Measurements from ENCODE around the gene ZNF626.
"Not testable (repeated sequence)": the region's sequence is repeated elsewhere in the genome, so short reads cannot be mapped to it uniquely, and the experiment has no call there.

Gene ZNF626

DNA sequence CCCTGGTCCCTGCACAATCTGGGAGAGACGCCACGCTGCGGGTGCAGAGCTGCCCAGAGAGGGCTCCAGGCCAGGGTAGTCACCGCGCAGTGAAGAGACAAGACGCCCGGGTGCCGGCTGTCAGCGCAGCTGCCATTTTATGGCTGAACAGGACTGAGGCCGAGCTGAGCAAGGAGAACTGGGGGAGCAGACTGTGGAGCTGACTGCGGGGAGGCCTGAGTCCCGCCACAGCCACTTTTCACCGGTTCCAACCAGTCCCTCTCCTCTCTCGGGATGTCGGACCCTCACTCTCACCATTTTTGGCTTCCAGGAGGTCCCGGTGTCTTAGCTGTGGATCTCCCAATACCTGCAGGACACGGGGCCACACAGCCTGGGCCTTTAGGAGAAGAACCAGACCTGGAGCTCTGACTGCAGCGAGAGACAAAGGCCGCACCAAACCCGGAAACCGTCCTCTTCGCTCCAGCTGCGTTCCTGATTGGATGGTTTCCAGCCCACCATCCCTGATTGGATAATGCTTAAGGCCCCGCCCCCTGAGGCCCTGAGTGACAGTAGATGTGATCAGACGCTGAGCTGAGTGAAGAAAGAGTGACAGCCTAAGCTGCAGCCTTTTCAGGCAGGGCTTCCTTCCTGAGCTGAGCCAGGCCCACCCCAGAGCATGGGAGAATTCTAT lies at the start of gene ZNF626:
Gene ZNF626, minus strand, starts transcription at position 422 of the 670 bp plus-strand sequence. Its CDS starts 125 bp downstream, at position 297.
- peak; percentile 87 to 88 for DNase-seq

DNA sequence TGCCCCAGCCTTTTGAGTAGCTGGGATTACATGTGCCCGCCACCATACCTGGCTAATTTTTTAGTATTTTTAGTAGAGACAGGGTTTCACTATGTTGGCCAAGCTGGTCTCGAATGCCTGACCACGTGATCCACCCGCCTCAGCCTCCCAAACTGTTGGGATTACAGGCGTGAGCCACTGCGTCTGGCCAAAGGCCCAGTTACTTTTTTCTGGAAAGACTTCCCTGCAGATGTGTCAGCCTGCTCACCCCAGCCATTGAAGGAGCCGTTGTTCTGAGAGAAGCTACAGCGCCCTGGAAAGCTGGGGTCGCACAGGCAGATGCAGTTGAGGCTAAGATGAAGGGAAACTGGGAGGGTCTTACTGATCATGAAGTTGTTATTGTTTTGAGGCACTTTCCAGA lies 7.9 kb upstream of the ZNF626 start:
- DNase-seq: no peak

DNA sequence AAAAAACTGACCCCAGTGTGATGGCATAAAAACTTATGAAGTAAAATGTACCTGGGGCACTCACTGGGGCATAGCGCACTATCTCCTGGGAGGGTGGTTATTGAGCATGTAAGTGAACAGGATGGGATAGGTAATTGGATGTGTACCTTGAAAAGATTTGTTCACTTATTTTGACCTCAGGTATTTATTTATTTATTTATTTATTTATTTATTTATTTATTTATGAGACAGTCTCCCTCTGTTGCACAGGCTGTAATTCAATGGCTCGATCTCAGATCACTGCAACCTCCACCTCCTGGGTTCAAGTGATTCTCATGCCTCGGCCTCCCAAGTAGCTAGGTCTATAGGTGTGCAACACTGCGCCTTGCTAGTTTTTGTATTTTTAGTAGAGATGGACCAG lies 5.9 kb upstream of the ZNF626 start:
- no peak for DNase-seq

DNA sequence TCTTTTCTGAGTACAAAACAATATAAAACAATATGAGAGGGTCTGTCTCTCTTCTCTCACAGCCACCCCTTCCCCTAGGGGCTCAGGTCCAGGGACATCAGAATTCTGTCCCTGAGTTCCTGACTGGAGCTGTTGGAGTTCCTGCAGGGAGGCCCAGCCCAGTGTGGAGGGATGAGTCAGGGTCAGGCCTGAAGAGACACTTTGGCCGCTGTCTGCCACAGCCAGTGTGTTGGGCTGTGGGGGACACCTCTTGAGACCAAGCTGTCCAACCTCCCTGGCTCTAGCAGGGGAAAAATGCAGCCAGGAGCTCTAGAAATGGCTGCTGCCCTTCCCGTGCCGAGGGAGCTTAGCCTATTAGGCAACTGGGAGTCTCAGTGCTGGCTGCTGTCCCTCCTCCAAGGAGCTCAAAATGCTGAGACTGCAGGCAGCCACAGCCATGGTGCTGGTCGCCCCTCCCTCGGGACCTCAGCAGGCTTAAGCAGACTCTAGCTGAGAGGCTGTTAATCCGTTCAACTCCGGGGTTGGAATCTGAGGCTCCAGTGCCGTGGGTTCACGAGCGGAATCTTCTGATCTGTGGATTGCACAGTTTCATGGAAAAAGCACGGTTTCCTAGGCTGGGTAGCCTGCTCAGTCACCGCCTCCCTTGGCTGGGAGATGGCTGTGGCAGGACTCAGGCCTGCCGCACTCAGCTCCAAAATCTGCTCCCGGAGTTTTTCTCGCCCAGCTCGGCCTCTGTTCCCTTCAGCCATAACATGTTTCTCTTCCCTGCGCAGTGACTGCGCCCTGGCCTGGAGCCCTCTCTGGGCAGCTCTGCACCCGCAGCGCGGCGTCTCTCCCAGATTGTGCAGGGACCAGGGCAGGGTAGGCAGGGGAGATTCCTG lies 3.8 kb upstream of the ZNF626 start:
- DNase-seq: no peak

DNA sequence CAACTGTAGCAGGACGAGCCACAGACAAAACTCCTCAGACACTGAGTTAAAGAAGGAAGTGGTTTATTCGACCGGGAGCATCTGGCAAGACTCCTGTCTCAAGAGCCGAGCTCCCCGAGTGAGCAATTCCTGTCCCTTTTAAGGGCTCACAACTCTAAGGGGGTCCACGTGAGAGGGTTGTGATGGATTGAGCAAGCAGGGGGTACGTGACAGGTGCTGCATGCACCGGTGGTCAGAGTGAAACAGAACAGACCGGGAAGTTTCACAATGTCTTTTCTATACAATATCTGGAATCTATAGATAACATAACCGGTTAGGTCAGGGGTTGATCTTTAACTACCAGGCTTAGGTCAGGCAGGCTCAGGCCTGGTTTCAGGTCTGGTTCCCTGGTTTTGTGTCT lies 3.1 kb upstream of the ZNF626 start:
- not testable (repeated sequence) for DNase-seq

DNA sequence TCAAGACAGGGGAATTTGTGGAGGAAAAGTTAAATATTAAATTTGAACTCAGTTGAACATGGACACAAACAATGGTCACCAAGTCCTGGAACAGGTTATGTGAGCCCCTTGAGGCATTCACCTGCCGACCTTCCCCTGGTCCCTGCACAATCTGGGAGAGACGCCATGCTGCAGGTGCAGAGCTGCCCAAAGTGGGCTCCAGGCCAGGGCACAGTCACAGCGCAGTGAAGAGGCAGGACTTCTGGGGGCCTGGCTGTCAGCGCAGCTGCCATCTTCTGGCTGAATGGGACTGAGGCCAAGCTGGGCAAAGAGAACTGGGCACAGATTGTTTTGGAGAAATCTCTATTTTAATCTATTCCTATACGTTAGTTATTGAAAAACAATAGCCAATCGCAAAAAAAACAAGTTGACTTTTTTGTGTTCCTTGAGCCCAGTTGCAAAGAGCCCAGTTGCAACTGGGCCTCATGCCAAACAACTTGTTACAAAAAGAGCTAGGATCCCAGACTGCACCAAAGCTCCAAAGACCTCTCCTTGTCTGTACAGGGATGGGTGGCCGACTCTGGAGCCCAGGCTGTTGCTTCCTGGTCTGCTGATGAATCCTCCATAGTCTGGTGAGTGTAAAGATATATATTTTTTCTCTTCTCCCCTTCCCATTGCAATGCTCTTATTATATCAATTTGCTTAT lies 1.2 kb upstream of the ZNF626 start:
- no peak for DNase-seq

DNA sequence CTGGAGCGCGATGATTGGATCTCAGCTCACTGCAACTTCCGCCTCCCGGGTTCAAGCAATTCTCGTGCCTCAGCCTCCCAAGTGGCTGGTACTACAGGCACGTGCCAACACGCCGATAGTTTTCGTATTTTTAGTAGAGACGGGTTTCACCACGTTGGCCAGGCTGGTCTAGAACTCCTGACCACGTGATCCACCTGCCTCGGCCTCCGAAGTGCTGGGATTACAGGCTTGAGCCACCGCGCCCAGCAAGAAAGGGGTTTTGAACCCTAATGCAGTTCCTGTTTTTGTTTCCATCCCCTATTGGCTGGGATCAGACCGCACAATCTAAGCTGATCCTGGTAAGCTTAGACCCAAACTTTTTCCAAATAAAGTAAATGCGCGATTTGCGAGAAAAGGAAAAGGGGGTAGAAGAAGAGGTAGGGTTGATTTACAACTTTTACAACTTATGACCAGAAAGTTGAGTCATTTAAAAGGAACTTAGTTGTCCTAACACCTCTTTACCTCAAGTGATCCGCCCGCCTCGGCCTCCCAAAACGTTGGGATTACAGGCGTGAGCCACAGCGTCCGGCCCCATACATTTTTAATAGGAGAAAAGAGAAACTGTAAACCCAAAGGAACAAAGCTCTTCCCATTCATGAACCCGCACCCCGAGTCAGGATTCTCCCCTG lies 764 bp downstream of the ZNF626 start:
- DNase-seq: no peak

DNA sequence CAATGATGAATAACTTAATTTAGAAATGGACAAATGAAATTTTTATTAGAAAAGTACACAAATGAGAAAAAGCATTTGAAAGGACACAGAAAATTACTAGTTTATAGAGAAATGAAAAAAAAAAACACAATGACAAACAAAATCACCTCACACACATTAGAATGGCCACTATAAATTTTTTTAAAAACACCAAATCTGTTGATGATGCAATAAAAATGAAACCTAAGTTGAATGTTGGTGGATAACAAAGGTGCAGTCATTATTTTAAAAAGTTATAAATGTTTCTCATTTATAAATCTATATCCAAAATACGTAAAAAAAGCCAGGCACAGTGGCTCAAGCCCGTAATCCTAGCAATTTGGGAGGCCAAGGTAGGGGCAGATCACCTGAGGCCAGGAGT lies 20.8 kb downstream of the ZNF626 start:
- no peak for DNase-seq

DNA sequence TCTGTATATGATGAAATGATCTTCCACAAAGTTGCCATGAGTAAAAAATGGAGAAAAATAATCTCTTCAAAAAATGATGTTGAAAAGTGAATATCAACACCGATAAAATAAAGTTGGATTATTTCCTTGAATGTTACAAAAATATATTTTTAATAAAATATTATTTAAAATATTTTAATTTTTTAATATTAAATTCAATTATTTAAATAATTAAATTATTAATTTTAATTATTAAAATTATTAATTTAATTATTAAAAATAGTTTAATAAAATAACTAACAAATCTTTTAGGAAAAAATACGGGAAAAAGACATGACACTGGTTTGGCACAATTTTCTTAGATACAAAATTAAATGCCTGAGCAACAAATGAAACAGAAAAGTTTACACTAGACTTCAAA lies 21.3 kb downstream of the ZNF626 start:
- no peak for DNase-seq

DNA sequence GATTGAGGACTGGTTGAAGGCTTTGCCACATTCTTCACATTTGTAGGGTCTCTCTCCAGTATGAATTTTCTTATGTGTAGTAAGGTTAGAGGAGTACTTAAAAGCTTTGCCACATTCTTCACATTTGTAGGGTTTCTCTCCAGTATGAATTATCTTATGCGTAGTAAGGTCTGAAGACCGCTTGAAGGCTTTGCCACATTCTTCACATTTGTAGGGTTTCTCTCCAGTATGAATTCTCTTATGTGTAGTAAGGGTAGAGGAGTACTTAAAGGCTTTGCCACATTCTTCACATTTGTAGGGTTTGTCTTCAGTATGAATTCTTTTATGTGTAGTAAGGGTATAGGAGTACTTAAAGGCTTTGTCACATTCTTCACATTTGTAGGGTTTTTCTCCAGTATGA lies 36.8 kb downstream of the ZNF626 start:
- not testable (repeated sequence) for DNase-seq

DNA sequence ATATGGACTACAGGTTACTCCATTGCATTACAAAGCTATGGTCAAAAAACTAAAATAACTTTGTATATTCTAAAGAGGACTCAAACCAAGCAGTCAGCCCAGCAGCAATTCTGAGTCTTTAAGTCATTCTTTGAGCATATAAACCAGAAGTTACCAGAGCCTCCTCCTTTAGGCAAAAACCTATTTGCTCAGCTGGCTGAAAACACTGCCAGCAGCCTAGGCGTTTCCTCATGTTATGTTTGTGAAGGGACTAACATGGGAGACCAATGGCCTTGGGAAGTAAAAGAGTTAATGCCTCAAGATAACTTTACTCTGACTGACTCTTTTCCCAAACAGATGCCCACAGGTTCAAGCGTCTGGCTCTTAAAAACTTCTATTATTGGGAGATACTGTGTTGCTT lies 45.3 kb downstream of the ZNF626 start:
- DNase-seq: no peak

DNA sequence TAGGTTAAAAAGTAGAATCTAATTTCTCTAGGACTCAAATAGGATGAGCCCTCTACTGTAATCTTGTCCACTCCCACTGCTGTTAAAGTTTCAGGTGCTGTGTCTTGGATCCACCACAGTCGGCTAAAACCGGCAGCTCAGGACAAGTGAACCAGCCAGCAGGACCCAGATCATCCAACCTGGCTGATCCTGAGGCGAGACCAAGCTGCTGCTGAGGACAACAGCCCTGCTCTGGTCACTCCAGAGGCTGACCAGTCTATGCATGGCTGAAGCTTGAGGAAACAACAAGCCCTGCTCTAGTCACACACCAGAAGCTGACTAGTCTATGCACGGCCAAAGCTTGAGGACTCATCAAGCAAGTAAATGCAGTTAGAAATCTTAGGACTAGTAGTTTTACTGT lies 46.4 kb downstream of the ZNF626 start:
- not testable (repeated sequence) for DNase-seq

DNA sequence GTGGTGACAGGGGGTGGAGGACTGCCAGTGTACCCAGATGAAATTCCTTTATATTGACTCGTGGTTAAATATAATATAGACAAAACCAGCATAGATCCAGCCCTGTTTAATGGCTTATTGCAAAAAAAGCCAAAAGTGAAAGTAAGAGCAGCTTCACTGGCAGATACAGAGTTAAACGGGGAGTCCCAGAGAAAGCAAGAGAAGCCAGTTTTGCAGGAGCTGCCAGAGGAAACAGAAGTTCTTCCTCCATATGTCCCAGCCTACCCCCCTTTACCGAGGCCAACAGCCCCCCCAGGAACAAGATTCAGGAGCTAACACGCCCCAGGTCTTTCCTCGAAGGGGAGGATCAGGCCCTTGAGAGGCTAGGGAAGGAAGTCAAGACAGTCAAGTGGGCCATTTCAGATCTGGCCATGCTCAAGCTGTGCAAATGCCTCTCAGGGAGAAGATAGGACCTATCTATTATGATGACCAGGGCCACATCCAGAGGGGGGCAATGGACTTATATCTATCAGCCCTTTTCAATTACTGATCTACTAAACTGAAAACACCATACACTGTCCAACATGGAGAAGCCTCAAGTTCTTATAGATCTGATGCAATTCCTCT lies 48.6 kb downstream of the ZNF626 start:
- DNase-seq: no peak

DNA sequence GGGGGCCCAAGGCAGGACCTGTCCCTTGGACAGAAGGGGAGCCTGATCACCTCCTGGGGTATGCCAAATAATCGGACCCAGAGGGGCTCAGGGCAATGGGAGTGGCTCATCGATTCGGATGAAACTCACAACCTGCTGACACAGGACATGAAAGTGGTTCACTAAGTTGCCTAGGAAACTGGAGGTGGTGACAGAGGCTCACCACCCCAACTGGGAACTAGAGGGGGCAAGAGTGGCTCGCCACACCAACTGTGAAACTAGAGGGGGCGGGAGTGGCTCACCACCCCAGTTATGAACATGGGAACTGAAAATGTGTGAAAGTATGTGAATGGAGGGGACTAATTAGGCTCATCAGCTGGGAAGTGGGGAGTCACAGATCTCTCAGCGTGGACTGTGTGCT lies 49.5 kb downstream of the ZNF626 start:
- no peak for DNase-seq

DNA sequence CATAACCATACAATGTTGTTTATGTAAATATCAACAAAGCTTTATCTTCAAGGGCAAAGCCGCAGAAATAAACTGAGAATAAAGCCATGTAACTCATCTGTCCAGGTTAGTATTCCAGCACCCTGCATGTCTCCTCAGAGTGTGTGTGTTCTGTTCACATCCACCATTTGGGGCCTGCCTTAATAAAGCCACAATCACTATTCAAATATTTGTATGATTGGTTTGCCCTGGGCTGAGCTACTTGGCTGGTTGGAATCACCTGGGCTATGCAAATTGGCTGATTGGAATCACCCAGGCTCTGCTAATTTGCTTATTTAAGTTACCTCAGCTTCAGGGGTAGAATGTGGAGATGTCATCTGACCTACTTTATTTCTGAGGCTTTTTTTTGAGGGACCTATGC lies 53.4 kb downstream of the ZNF626 start:
- DNase-seq: no peak

Measured in activated CD4-positive, alpha-beta T cell treated with anti-CD3 and anti-CD28 coated beads, Interleukin-2, amount 50 U/mL, for 4 hours (primary cell).